ENCODE measurements around the gene BBS7. TPM values are rescaled to one million over a fixed set of nuclear protein-coding genes. Genes with fewer than 3 reads are reported as not detected.

The BBS7 gene
- total RNA-seq, 1 experiment from 2014 or later, result 26.2 TPM

DNA sequence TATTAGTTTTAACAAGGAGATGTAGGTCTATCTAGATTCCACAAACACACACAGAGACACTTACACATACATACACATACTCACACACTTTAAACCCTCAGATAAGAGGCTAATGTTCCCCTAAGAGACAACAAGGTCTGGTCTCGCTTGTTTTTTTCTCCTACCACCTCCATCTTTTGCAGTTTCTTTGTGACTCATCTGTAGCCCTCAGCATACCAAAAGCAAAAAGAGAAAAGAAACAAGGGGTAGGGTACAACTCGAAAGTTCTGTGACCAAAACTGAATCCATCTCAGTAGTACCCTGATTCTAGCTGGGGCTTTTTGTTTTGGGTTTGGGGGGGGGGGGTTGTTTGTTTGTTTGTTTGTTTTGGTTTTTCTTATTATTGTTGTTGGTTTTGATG is 81.4 kb downstream of the BBS7 start:
- Histone ChIP-seq H3K4ac (ENCODE audit: low read depth, low read length) (no peak overlapping the region), H4K8ac (replicated peaks; ENCODE audit: insufficient read length, low read depth, low read length) (no peak overlapping the region), H4K20me1 (ENCODE audit: control insufficient read depth, insufficient read depth, insufficient read length) (no peaks in the 10 kb centered on the region), H3K27ac (ENCODE audit: insufficient read length, low read depth, low read length) (no peak overlapping the region), H3K9ac (ENCODE audit: extremely low read depth, insufficient read length, low read length) (no peak overlapping the region), H3K9me3 (ENCODE audit: control insufficient read depth, low read depth, low read length) (no peaks in the 10 kb centered on the region), H2AFZ (ENCODE audit: low read length) (no peak overlapping the region), H3T11ph (ENCODE audit: low read length) (no peak overlapping the region), H3K56ac (ENCODE audit: insufficient read length, low read depth, low read length) (no peak overlapping the region), H3K23me2 (ENCODE audit: insufficient read length, low read depth, low read length, poor library complexity, severe bottlenecking) (no peaks in the 10 kb centered on the region), H3K4me2 (ENCODE audit: insufficient read depth, insufficient read length, low read length) (no peak overlapping the region), H2BK15ac (ENCODE audit: low read depth, low read length) (no peak overlapping the region), H2BK120ac (ENCODE audit: low read depth, low read length, poor library complexity, severe bottlenecking) (no peak overlapping the region), H3K23ac (ENCODE audit: insufficient read length, low read depth, low read length) (no peak overlapping the region), H4K5ac (ENCODE audit: insufficient read length, low read depth, low read length) (no peak overlapping the region), H4K91ac (ENCODE audit: insufficient read length, low read depth, low read length) (no peak overlapping the region), H3K4me1 (ENCODE audit: insufficient read depth, low read length) (peaks cover 5% of the 10 kb centered on the region; the same call in 1 of the 2 replicates), H3K14ac (ENCODE audit: insufficient read depth, low read length) (no peak overlapping the region), H3K79me1 (ENCODE audit: insufficient read depth, low read depth, low read length, poor library complexity, severe bottlenecking) (no peaks in the 10 kb centered on the region), H3K27me3 (ENCODE audit: insufficient read depth, low read length) (no peaks in the 10 kb centered on the region), H2BK20ac (ENCODE audit: low read depth, low read length, poor library complexity, severe bottlenecking) (no peak overlapping the region), H2AK5ac (ENCODE audit: insufficient read length, low read length) (no peak overlapping the region), H3K79me2 (ENCODE audit: insufficient read depth, low read length) (no peaks in the 10 kb centered on the region), H2BK12ac (ENCODE audit: insufficient read length, low read depth, low read length) (no peak overlapping the region), H3K18ac (ENCODE audit: insufficient read length, low read depth, low read length) (no peak overlapping the region), H2BK5ac (ENCODE audit: insufficient read length, low read length) (no peak overlapping the region)
- H3K4me1 Mint-ChIP-seq, result peaks cover 13 to 17% of the 10 kb centered on the region in 2 experiments
- peaks cover 5% of the 10 kb centered on the region for H3K27me3 Mint-ChIP-seq (ENCODE audit: low read depth)
- H3K4me3 Mint-ChIP-seq, result no peak overlapping the region
- H3K27ac Mint-ChIP-seq, result no peak overlapping the region
- TF ChIP-seq, protein P1, sequence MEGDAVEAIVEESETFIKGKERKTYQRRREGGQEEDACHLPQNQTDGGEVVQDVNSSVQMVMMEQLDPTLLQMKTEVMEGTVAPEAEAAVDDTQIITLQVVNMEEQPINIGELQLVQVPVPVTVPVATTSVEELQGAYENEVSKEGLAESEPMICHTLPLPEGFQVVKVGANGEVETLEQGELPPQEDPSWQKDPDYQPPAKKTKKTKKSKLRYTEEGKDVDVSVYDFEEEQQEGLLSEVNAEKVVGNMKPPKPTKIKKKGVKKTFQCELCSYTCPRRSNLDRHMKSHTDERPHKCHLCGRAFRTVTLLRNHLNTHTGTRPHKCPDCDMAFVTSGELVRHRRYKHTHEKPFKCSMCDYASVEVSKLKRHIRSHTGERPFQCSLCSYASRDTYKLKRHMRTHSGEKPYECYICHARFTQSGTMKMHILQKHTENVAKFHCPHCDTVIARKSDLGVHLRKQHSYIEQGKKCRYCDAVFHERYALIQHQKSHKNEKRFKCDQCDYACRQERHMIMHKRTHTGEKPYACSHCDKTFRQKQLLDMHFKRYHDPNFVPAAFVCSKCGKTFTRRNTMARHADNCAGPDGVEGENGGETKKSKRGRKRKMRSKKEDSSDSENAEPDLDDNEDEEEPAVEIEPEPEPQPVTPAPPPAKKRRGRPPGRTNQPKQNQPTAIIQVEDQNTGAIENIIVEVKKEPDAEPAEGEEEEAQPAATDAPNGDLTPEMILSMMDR (conservative IDR thresholded peaks at IDR 0.05), result no peak
- no peaks in the 10 kb centered on the region for H3K36me3 Mint-ChIP-seq (ENCODE audit: insufficient read depth in 1 of 3, low read depth in 3 of 3)
- no CpG with 5 or more reads among the region's 2 CpGs for WGBS (ENCODE audit: extremely low coverage, insufficient read length, low lambda C conversion rate)
- no peak for DNase-seq
- no peaks in the 10 kb centered on the region for H3K9me3 Mint-ChIP-seq
